Subcutaneous abdominal adipose tissue (tissue), 5 donors: ENCODE results near the gene MYOT.

Source experiments
- H3K27ac ChIP-seq: one replicate; pipeline ENCODE4 v1.7.0; 2013; ENCODE audit warnings: low read depth, mild to moderate bottlenecking, inconsistent platforms, low read length, moderate library complexity
- H3K27me3 ChIP-seq, 5 donors: one replicate each; pipeline ENCODE4 v1.7.0; 2013; ENCODE audit warnings: low read length in 5 of 5, inconsistent platforms in 1 of 5; ENCODE audit not compliant: control insufficient read depth in 5 of 5, insufficient read depth in 4 of 5
- H3K36me3 ChIP-seq, 5 donors: one replicate each; pipeline ENCODE4 v1.7.0; 2013; ENCODE audit warnings: low read length in 5 of 5; ENCODE audit not compliant: control insufficient read depth in 5 of 5, insufficient read depth in 5 of 5
- H3K4me1 ChIP-seq, 5 donors: one replicate each; pipeline ENCODE4 v1.7.0; 2013; ENCODE audit warnings: low read length in 5 of 5, mild to moderate bottlenecking in 3 of 5, moderate library complexity in 1 of 5; ENCODE audit not compliant: control insufficient read depth in 5 of 5, insufficient read depth in 5 of 5
- H3K4me3 ChIP-seq, 5 donors: one replicate each; pipeline ENCODE4 v1.7.0; 2013; ENCODE audit warnings: low read length in 5 of 5, low read depth in 1 of 5
- H3K9ac ChIP-seq, 5 donors: one replicate each; pipeline ENCODE4 v1.7.0; 2013; ENCODE audit warnings: low read length in 5 of 5, mild to moderate bottlenecking in 4 of 5, moderate library complexity in 3 of 5
- H3K9me3 ChIP-seq, 5 donors: one replicate each; pipeline ENCODE4 v1.7.0; 2013; ENCODE audit warnings: low read length in 5 of 5; ENCODE audit not compliant: control insufficient read depth in 5 of 5
- donor health status: healthy.
- donor health status: healthy.
- donor health status: healthy.
- donor health status: healthy.
- donor health status: healthy.

MYOT gene

GRCh38 chr5:137870647-137871339 lies 3.1 kb downstream of the MYOT start:
- H3K27ac ChIP-seq = no peak overlapping the region
- no peaks in the 10 kb centered on the region for H3K27me3 ChIP-seq

GRCh38 chr5:137871571-137871970 lies 3.9 kb downstream of the MYOT start:
- Histone ChIP-seq H3K27me3 (no peaks in the 10 kb centered on the region), H3K9me3 (no peaks in the 10 kb centered on the region), H3K9ac (no peak overlapping the region), H3K27ac (no peak overlapping the region), H3K4me3 (no peak overlapping the region), H3K4me1 (peaks cover 0 to 12% (median 0%) of the 10 kb centered on the region in 5 donors), H3K36me3 (no peaks in the 10 kb centered on the region)

More at GRCh38 chr5:137870647-137871339, 3.1 kb downstream of the MYOT start:
- Histone ChIP-seq H3K9ac (no peak overlapping the region), H3K4me3 (no peak overlapping the region), H3K36me3 (no peaks in the 10 kb centered on the region), H3K4me1 (peaks cover 0 to 12% (median 0%) of the 10 kb centered on the region in 5 donors), H3K9me3 (no peaks in the 10 kb centered on the region)

- Histone ChIP-seq H3K9ac (no peak overlapping the region), H3K36me3 (no peaks in the 10 kb centered on the region), H3K4me1 (peaks cover 0 to 12% (median 0%) of the 10 kb centered on the region in 5 donors), H3K4me3 (no peak overlapping the region), H3K27ac (no peak overlapping the region), H3K27me3 (no peaks in the 10 kb centered on the region), H3K9me3 (no peaks in the 10 kb centered on the region)
Observed at GRCh38 chr5:137872466-137872865, 4.8 kb downstream of the MYOT start.

- Histone ChIP-seq H3K4me3 (no peak overlapping the region), H3K27ac (no peak overlapping the region), H3K4me1 (peaks cover 0 to 4% (median 0%) of the 10 kb centered on the region in 5 donors)
Observed at GRCh38 chr5:137876101-137876500, 8.4 kb downstream of the MYOT start.

GRCh38 chr5:137880313-137880712 lies 12.7 kb downstream of the MYOT start:
- Histone ChIP-seq H3K9ac (no peak overlapping the region), H3K4me3 (no peak overlapping the region), H3K4me1 (no peaks in the 10 kb centered on the region), H3K27ac (no peak overlapping the region), H3K27me3 (no peaks in the 10 kb centered on the region), H3K36me3 (peaks cover 0 to 11% (median 0%) of the 10 kb centered on the region in 5 donors), H3K9me3 (no peaks in the 10 kb centered on the region)

More at GRCh38 chr5:137876101-137876500, 8.4 kb downstream of the MYOT start:
- no peaks in the 10 kb centered on the region for H3K9me3 ChIP-seq
- H3K27me3 ChIP-seq = no peaks in the 10 kb centered on the region
- H3K36me3 ChIP-seq = no peaks in the 10 kb centered on the region
- H3K9ac ChIP-seq = no peak overlapping the region

- Histone ChIP-seq H3K27me3 (no peaks in the 10 kb centered on the region), H3K36me3 (peaks cover 0 to 6% (median 0%) of the 10 kb centered on the region in 5 donors), H3K9me3 (no peaks in the 10 kb centered on the region), H3K27ac (no peak overlapping the region), H3K4me1 (peaks cover 0 to 20% (median 17%) of the 10 kb centered on the region in 5 donors), H3K9ac (no peak overlapping the region), H3K4me3 (no peak overlapping the region)
Observed at GRCh38 chr5:137887831-137888230, 20.2 kb downstream of the MYOT start.

- H3K4me3 ChIP-seq = peak overlapping the region; percentile 71 to 94 (median 85)
- H3K36me3 ChIP-seq = no peaks in the 10 kb centered on the region
- peak overlapping the region; percentile 68 to 94 (median 77) for H3K9ac ChIP-seq
- H3K9me3 ChIP-seq = no peaks in the 10 kb centered on the region
- H3K4me1 ChIP-seq = peaks cover 0 to 20% (median 17%) of the 10 kb centered on the region in 5 donors
- H3K27ac ChIP-seq = peak overlapping the region; percentile 72
- H3K27me3 ChIP-seq = no peaks in the 10 kb centered on the region
Observed at GRCh38 chr5:137888466-137888862, 20.8 kb downstream of the MYOT start.

GRCh38 chr5:137888863-137889759 lies 21.5 kb downstream of the MYOT start, which contains the start of gene PKD2L2:
PKD2L2 (plus strand) TSS chr5:137889457; CDS start chr5:137889492, 35 bp downstream.
- H3K27ac ChIP-seq = peak within 1 kb of the TSS; percentile 72
- H3K36me3 ChIP-seq = no peaks in the 10 kb centered on the region
- H3K4me3 ChIP-seq = peak within 1 kb of the TSS; percentile 71 to 94 (median 85)
- H3K9ac ChIP-seq = peak within 1 kb of the TSS; percentile 68 to 94 (median 77)
- H3K9me3 ChIP-seq = no peaks in the 10 kb centered on the region
- peaks cover 0 to 20% (median 17%) of the 10 kb centered on the region in 5 donors for H3K4me1 ChIP-seq
- H3K27me3 ChIP-seq = no peaks in the 10 kb centered on the region

- H3K9me3 ChIP-seq = no peaks in the 10 kb centered on the region
- peaks cover 0 to 20% (median 17%) of the 10 kb centered on the region in 5 donors for H3K4me1 ChIP-seq
- no peak overlapping the region for H3K9ac ChIP-seq
- H3K27me3 ChIP-seq = no peaks in the 10 kb centered on the region
- no peak overlapping the region for H3K27ac ChIP-seq
- no peaks in the 10 kb centered on the region for H3K36me3 ChIP-seq
- no peak overlapping the region for H3K4me3 ChIP-seq
Observed at GRCh38 chr5:137890845-137891244, 23.2 kb downstream of the MYOT start.

- Histone ChIP-seq H3K9ac (no peak overlapping the region), H3K9me3 (no peaks in the 10 kb centered on the region), H3K36me3 (no peaks in the 10 kb centered on the region), H3K4me3 (no peak overlapping the region), H3K4me1 (peaks cover 0 to 20% (median 16%) of the 10 kb centered on the region in 5 donors), H3K27ac (no peak overlapping the region), H3K27me3 (no peaks in the 10 kb centered on the region)
Observed at GRCh38 chr5:137891849-137892248, 24.2 kb downstream of the MYOT start.
